D341Med (cell line): Measurements from ENCODE around the gene RIN1.

Experiments used
- DNase-seq: peaks from one replicate; pipeline ENCODE4 v3.0.0; 2012; ENCODE audit warnings: low spot score

Gene RIN1

GRCh38 chr11:66294626-66295620 lies 41.3 kb downstream of the RIN1 start:
- DNase-seq, result no peak

GRCh38 chr11:66293777-66294625 lies 42.2 kb downstream of the RIN1 start:
- no peak for DNase-seq

DNA sequence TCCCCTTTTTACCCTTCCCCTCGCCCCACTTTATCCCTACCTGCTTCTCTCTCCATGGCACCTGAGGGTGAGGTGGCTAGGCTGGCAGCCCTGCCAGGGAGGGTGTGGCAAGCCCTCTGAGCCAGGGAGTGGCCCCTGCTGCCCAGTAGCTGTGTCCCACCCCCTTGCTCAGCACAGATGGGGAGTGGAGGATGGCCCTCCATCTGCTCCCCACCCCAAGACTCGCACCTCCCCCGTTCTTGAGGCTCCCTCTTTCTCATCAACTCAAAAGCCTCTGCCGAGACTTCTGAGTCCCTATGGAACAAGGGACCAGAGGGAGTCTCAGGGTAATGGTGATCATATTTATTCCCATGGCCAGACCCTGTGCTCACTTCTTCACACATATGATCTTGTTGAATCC lies 42.9 kb downstream of the RIN1 start:
- DNase-seq, result no peak

- DNase-seq, result no peak
These were observed 43.5 kb downstream of the RIN1 start for GRCh38 chr11:66292543-66293332.

DNA sequence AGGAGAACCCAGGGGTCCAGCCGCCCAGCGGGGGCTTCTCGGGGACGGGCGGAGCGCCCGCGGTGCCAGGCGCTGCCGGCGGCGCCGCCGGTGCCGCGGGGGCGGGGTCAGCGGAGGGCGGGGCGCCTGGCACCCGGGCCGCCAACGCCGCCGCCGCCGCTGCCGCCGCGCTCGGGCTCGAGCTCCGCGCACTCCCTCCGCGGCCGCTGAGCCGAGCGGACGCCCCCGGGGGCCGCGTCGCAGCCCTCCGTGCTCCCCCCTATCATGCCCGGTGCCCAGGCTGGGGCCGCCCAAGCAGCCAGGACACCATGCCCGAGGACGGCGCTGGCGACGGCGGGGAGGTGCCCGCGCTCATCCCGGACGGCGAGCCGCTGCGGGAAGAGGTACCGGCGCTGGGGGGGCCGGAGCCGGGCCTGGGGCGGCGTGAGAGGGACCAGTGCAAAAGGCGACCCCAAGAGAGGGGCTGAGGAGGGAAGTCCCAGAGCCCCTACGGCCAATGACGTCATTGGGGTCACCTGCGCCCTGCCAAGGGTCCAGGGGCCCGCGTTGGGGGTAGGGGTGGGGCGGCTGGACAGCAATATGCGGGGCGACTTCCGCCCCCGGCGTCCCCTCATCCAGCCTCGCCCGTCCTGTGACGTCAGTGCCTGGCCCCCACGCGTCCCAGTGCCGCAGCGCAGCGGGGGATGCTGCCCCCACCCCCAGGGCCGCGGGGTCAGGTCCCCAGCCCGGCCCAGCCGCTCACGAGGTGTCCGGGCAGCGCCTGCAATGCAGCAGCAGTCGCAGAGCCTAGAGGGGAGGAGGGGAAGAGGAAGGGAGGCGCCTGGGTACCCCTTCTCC lies 44.3 kb downstream of the RIN1 start, which contains the start of gene TMEM151A:
Gene TMEM151A, plus strand, starts transcription at position 189 of the 837 bp plus-strand sequence. Its CDS starts 120 bp downstream, at position 309.
- DNase-seq, result peak; percentile 88

- DNase-seq, result no peak
These were observed 44.9 kb downstream of the RIN1 start for GRCh38 chr11:66291303-66291705.

DNA sequence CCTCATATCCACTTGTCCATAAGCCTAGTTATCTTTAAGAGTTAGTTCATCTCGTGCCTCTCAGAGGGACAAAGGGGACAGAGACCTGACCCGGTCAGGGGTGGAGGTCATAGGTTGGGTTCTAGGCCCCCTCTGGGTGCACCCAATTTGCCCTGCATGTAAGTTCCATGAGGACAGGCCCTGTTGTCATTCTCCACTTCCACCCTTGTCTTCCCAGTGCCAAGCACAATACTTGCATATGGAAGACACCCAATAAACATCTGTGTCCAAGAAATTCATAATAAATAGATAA lies 46.0 kb downstream of the RIN1 start:
- no peak for DNase-seq

GRCh38 chr11:66289548-66290329 lies 46.5 kb downstream of the RIN1 start:
- no peak for DNase-seq

GRCh38 chr11:66288671-66289547 lies 47.3 kb downstream of the RIN1 start, which contains the start of gene YIF1A:
Gene YIF1A (minus strand): TSS chr11:66289143. CDS start chr11:66288985, 158 bp downstream.
- DNase-seq, result peak; percentile 97

DNA sequence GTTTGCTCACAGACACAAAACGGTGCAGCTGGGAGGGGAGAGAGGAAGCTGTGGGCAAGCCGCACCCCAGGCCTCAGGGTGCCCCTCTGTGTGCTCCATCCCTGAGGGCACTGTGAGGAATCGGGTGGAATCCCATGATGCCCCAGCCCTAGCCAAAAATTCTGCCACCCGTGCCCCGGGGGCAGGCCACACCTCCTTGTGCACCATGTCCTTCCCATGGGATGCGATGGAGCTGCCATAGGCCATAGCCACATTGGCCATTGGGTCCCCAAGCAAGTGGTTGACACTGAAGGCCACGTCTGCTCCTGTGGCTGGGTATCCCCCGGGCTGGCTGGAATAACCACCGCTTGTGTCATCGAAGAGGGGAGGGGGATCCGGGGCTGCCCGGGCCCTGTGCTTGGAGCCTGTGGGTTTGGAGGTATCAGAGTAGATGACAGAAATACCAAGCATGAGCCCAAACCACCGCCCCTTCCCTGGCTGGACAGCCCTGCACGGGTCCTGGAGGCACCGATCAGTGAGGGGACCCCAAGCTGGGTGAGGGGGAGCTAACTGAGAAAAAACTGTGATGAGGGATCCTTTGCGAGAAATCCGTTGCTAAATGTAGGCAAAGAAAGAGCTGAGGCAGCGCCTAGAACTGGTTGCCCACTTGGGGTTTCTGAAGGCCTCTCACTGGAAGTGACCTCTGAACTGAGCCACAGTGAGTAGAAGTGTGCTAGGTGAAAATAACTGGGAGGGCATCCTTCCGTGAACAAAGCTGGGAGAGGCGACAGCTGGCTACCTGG lies 48.2 kb downstream of the RIN1 start:
- no peak for DNase-seq

- DNase-seq, result no peak
These were observed 48.9 kb downstream of the RIN1 start for GRCh38 chr11:66287211-66287888.

- no peak for DNase-seq
These were observed 49.5 kb downstream of the RIN1 start for GRCh38 chr11:66286699-66287098.

- no peak for DNase-seq
These were observed 50.8 kb downstream of the RIN1 start for GRCh38 chr11:66285250-66285947.

DNA sequence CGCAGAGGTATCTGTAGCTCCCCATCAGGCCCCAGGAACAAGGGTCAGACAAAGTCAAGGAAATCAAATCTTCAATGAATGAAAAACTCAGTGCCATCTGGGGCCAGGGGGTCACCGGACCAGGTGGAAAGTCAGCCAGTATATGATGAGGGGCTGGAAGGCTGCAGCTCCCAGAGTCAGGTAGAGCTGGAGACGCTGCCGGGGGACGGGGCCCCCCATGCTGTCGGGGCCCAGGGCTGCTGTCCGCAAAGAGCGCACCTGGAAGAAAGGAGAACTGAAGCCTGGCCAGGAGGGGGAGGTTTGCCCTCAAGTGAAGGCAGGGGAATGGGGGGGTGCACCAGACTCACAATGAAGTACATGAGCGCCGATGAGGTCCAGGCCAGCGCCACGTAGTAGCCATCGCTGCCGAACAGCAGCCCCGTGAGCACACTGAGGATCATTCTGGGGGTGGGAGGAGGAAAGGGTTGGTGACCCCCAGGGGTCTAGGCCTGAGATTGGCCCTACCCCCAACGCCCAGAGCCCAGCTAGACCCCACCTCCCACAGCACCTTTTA lies 51.6 kb downstream of the RIN1 start:
- no peak for DNase-seq

DNA sequence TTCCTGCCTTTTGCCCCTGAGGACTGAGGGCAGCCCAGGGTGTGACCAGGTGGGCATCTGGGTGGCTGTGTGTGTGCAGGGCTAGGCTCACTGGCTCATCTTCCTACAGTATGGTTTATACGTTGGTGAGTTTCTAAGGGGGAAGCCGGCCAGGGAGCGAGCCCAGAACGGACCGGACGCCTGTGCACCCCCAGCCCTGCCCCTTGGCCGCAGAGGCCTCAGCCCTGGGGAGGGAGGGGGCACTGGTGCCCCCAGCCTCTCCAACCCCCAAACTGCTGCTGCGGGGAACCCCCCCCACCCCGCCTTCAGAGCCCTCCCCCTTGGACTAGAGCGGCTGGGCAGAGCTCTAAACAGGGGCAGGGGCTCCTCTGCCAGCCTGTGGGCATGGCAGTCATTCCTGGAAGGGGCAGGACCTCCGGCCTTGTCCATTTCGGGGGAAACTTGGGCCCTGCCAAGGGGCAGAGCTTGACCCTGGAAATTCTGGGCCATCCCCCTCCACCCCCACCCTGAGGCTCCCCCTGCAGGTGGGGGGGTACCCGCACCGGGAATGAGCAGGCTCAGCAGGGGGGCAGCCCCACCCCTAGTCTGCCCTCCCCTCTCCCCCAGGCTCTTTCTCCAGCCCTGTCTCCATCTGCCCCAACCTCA lies 52.7 kb downstream of the RIN1 start:
- no peak for DNase-seq
